GM21381 (cell line): ENCODE measurements around the gene C10orf62.

Experiments
- ATAC-seq: cut with Tn5 transposase; IDR thresholded peaks from one replicate; pipeline ENCODE4 v1.9.1; 2021; ENCODE audit warnings: mild to moderate bottlenecking, moderate library complexity; ENCODE audit not compliant: unreplicated experiment

C10orf62 gene

DNA sequence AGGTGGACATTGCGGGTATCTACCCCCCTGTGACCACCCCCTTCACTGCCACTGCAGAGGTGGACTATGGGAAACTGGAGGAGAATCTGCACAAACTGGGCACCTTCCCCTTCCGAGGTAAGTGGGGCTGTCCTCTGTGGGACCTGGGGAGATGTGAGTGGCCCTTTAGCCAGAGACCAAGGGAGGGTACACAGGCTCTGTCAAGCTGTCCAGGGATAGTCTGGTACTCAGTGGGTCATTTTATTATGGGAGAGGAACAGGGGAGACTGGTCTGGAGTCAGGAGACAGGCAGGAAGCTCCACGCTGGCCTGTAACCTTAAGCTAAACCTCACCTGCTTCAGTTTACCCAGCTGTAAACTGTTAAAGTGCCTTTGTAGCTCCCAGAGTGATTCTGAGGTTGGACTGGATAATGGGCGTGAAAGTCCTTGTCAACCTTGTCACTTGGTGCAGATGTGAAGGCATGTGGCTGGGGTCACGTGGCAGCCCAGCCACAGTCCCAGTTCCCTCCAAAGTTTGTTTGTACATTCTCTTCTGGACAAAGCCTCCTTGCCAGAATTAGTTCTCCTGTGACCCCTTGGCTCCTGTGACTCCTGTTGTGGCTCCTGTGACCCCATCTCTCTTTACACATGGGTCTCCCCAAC, 4.6 kb upstream of the C10orf62 start:
- no peak for ATAC-seq

DNA sequence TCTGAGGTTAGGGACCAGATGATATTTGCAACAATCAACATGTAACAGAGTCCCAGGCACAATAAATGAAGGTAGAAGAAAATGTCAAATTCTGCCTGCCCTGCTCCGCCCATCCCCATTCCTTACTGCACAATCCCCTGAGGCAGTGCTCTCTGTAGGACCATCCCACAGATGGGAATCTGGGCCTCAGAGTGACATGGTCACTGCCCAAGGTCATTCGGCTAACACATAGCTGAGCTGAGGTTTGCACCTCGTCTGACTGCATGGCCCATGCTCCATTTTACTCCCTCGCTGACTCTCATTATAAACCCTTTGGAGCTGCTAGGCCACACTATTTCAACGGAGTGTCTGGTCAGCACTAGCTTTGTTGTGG, 4.1 kb upstream of the C10orf62 start:
- no peak for ATAC-seq

DNA sequence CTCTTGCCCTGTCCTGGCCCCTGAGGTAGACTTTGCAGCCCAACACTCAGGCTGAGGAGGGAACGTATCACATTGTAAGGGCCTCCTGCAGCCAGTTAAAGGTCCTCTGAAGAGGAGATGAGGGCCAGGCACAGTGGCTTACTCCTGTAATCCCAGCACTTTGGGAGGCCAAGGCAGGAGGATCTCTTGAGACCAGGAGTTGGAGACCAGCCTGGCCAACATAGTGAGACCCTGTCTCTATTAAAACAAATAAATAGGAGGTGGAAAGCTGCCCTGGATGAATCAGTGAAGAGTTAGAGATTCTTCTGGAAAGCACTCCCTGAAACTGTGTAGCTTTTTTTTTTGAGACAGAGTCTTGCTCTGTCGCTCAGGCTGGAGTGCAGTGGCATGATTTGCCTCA, 2.3 kb upstream of the C10orf62 start:
- no peak for ATAC-seq

DNA sequence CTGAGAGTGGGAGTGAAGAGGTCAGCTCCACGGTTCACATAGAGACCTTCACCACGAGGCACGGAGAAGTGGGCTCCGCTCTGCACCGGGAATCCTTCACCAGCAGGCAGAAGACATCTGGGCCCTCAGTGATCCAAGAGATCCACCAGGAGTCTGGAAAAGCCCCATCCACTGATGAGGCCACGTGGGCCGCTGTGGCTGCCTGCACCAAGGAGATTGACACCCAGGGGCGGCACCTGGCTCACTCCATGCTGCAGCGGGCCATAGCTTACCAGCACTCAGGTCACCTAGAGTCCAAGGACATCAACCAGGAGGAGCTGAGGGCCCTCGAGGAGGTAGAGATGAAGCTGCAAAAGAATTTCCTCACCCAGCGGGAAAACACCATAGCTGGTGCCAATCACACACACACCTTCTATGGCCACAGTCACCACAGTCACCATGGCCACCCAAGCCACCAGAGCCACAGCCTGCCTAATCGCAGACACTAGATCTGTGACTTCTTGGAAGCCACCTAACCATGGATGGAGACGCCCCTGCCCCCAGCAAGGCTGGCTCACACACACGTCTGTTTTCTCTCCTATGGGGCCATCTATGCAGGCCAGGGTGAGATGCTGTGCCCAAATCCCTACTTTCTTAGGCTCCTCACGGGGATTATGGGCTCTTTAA, 694 bp downstream of the C10orf62 start:
- ATAC-seq = no peak

DNA sequence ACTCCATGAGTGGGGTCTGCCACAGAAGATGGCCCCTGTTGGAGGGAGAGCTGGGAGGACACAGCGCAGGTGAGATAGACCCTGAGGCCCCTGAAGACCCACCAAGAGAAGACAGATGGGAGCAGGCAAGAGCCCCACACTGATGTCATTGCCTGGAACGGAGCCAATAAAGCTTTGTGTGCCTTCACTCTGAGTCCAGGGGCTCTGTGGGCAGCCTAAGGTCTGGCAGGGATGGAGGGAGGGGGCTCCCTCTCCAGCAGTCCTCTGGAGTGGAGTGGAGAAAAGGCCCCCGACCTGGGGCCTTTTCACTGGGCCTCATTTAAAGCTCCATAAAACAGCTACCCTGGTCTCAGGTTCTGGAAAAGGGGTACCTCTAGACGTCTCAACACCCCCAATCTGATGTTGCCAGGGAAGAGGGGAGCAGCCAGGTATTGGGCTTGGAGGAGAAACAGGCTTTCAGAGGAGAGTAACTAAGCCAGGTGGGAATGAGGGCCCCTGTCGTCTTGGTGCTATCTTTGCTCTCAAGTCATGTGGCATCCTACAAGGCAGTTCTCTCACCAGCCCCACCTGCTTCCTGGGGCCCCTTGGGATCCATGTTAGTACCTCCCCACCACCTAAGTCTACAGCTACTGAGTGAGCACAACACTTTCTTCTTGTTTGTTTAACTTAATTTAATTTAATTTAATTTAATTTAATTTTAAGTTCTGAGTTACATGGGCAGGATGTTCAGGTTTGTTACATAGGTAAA, 1.4 kb downstream of the C10orf62 start:
- ATAC-seq = no peak

DNA sequence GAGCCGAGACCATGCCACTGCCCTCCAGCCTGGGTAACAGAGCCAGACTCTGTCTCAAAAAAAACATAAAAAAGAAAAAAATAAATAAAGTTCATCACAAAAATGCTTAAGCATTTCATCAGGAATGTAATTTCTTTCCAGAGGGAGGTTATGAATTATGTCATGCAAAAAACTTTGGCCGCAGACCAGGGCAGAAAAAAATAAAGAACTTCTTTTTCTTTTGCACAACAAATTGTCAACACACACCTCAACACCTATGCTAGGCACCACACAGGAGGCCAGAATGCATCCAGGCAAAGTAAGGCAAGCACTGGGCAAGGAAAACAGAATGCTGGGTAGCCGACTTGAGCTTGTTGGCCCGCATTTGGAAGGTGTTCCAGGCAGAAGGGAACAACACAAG, 3.9 kb downstream of the C10orf62 start:
- no peak for ATAC-seq

DNA sequence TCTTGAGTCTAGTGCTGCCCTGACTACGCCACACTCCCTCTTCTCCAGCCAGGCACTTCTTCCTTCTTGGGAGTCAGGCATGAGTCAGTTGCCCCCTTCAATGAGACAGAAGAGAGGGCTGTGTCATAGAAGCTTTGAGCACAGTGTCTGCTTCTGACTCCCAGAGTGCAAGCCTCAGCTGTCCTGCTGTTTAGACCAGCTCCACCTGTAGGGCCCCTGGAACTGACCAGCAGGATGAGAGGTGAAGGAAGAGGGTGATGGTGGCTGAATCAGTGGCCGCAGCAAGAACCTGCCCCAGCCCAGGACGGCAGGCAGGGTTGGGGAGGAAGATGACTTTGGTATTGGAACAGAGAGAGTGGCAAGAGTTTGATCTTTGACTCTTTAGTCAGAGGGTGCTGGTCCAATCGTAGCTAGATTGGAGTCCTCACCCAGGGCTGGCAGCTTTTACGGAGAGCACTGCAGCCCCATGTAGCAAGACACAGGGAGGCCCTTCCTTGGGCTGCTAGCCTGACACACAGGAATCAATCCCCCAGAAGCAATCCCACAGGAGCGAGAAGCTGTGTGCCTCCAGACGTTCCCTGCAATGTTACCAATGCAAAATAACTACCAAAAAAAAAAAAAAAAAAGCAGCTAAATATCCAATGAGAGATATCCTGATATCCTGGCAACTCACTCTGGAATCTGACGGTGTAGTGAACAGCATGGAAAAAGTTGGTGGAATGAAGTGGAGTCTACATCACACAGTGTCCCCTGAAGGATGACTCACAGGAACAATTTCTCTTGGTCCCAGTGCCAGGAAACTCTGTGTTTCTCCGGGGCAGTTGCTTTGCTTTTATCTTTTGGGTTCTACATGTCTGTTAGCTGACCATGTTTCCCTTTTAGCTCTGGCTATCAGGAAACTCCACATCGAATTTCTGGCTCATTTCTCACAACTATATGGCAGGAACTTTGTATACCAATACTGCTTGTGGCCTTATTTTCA, 6.9 kb downstream of the C10orf62 start:
- no peak for ATAC-seq

DNA sequence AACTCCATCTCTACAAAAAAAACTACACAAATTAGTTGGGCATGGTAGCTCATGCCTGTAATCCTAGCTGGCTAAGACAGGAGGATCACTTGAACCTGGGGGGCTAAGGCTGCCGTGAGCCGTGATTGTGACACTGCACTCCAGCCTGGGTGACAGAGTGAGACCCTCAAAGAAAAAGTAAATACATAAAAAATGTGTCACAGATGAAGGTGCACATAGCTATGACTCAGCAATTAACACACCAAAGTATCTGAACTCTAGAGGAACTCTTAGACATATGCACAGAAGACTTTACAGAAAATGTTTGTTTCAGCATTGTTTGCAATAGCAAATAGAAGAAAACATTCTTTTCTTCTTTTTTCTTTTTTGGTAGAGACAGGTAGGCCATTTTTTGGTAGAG, 8.3 kb downstream of the C10orf62 start:
- no peak for ATAC-seq

DNA sequence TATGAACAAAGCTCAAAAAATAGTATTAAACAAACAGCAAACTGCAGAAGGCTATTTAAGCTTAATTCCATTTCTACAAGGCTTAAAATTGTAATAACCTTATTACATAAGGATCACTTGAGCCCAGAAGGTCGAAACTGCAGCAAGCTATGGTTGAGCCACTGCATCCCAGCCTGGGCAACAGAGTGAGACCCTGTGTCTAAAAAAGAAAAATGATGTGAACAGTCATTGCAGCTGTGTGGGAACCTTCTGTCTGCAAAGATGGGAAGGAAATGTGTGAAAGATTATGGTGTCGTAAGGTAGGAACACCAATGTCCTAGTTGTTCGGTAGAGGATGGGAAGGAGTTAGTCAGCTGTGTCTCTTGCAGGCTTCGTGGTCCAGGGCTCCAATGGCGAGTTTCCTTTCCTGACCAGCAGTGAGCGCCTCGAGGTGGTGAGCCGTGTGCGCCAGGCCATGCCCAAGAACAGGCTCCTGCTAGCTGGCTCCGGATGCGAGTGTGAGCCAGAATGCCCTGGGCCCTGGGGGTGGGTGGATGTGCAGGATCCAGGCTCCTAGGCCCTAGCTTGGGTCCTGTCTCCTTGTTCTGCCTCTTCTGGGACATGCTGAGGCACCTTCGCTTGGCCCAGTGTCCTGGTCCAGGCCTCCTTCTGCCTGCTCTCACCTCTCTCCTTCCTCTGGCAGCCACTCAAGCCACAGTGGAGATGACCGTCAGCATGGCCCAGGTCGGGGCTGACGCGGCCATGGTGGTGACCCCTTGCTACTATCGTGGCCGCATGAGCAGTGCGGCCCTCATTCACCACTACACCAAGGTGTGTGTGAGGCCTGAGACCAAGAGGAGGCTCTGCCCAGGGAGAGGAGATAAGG, 9.1 kb downstream of the C10orf62 start:
- no peak for ATAC-seq

DNA sequence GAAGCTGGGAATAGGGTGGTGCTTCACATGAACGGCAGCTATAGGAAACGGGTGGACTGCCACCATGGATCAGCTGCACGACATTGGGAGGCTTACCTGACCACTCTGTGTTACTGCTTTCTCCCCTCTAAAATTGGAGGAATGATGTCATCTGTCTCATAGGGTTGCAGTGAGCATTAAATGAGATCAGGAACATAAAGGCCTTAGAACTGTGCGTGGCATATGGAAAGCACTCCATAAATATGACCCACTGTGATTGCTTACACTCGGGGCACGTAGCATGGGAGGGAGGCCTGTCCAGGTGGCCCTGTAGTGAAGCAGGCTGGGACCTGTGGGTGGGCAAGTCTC, 9.7 kb downstream of the C10orf62 start:
- no peak for ATAC-seq

DNA sequence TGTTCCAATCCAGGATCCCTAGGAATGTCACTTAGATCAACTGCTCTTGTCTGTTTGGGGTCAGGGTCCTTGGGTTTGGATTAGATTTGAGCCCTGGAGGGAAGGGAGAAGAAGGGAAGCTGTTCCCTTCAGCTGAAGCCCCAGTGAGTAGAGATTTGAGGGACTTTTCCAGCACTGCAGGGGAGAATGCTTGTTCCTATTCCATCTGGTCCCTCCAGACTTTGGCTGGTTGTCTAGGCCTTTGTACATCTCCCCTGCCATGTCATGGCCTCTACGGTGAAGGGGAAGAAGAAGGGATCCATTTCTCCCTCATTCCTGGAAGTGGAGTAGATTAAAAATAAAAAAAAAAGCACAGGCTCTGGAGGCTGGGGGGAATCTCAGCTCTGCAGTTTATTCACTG, 11.1 kb downstream of the C10orf62 start:
- no peak for ATAC-seq

DNA sequence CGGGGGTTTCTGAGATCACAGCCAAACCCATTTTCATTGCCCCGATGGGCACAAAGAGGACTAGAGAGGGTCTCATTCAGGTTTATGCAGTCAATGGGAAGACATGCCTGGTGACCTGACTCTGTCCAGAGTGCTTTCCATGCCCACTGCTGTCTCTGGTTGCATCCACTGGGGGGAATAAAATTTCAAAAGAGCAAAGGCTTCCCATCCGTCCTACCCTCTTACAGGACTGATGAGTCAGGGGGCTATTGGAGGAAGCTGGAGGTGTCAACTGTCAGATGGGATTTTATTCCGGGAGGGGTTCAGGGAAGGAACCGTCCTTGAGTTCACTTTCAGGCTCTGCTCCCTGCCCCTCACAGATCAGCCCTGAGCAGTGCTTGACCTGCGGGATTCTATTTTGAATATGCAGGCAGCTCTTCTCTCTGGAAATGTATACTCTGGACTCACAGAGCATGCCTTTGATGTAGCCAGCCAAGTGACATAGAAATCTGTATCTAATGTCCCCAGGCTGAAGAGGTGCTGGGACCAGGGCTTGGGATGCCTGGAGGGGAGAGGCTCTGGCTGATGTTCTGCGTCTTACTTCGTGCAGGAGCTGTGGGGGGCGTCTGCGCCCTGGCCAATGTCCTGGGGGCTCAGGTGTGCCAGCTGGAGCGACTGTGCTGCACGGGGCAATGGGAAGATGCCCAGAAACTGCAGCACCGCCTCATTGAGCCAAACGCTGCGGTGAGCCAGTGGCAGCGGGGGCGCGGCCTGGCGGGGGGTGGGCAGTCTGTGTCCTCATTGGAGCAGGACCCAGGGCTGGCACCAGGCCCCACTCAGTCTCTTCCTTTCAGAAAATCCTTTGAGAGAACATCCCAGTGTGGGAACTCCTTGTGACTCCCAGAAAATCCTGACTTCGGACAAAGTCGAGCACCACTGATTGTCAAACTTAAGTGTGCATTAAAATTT, 12.0 kb downstream of the C10orf62 start:
- no peak for ATAC-seq

DNA sequence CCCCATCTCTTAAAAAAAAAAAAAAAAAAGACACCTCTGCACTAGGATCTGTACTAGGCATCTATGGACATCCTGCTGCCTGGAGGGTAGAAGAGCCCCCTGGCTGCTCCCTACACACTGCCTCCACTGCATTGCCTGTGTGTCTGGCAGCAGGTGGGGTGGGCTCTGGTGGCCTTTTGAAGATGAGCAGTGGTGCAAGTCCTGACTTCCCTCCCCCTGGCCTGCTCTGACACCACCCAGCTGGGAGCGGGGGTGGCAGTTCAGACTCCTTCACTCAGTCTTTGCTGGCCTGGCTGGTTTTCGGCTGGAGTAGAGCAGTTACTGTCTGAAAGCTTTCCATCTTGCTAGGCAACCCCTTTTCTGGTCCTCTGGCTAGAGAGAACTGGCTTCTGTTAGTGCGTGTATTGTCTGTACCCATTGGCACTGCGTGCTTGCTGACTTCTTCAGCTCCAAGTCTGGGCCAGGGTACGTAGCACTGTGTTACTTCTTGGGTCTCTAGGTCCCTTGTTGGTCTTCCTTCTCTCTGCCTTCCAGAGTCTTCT, 17.6 kb downstream of the C10orf62 start:
- ATAC-seq = no peak

DNA sequence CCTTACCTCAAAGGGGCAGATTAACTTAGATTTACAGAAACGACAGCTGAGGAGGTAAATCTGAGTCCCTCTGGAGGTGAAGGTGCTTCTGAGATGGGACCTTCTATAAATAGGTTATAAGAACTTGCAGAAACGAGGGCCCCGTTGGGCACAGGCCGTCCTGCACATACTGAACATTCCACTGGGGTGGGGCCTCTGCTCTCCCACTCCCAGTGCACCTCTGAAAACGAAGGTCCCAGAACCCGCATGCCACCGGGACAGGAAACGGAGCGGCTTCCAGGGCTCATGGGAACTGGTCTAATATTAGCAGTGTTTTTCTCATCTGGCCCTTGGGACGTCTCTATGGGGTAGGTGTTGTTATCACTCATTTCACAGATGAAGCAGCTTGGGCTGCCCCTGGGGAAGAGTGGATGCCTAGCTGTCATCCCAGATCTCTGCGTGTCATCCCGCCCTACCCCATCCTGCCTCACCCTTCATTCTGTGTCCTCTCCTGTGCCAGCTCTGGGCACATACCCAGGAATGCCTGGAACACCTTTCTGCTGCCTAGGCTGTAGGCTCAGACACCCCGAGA, 19.6 kb downstream of the C10orf62 start:
- ATAC-seq = no peak

DNA sequence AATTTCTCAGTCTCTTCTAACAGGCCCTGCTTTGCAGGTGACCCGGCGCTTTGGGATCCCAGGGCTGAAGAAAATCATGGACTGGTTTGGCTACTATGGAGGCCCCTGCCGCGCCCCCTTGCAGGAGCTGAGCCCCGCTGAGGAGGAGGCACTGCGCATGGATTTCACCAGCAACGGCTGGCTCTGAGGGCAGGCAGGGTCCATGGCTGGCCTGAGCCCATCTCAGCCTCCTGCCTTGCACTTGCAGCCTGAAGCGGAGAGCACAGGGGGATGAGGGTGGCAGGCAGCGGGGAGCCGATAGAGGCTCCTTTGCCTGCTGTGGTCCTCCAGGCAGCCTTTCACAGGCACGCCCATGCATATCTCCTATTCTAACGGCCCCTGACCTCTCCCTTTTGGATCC, 22.0 kb downstream of the C10orf62 start:
- no peak for ATAC-seq

DNA sequence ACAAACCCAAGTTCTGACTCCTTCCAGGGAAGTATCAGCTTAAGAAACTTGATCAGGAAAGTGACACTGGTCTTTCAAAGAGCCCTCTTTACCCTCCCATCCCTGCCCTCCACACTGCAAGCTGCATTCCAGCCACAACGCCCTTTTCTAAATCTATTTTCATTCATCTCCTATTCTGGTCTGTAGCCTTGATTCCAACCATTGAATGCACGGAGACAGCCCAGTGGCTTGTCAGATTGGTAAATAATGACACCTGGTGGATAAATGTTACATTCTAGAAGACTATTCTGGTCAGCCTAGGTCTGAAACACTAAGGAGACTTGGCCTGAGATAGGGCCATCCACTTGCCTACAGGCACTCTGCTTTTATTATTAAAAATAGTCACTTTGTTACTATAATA, 22.9 kb downstream of the C10orf62 start:
- ATAC-seq = no peak

DNA sequence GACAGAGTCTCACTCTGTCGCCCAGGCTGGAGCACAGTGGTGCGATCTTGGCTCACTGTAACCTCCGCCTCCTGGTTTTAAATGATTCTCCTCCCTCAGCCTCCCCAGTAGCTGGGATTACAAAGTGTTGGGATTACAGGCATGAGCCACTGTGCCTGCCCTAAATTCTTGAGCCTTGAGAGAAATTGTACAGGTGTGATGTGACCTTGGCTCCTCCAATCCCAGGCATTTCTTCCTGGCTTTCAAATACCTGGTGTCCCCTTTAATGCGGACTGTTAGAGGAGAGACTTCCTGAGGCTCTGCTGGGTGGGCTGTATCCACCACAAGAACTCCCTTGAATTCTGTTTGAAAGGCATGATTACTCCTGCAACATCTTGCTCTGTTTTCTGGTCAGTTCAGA, 28.8 kb downstream of the C10orf62 start:
- ATAC-seq = no peak

DNA sequence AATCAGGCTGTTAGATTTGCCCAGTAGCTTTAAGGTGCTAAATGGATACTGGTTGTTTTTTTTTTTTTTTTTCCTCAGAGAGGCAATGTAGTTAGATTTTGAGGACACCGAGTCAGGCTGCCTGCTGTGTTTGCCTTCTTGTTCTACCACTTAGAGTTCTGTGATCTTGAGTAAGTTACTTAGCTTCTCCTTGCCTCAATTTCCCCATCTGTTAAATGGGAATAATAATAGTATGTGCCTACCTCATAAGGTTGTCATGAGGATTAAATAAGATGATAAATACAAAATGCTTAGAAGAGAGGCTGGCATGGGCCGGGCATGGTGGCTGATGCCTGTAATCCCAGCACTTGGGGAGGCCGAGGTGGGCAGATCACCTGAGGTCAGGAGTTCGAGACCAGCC, 29.2 kb downstream of the C10orf62 start:
- no peak for ATAC-seq

DNA sequence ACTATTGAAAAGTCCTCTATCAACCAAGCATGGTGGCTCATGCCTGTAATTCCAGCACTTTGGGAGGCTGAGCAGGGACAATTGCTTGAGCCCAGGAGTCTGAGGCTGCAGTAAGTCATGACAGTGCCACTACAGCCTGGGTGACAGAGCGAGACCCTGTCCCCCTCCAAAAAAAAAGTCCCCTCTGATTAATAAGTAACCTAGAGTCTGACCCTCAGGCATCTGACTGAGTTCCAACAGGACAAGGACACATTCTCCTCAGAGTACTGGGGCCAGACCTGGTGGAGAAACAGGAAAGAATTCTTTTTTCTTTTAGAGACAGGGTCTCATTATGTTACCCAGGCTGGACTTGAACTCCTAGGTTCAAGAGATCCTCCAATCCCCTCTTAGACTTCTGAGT, 33.8 kb downstream of the C10orf62 start:
- ATAC-seq = no peak
